Vagina (tissue), 2 donors: Measurements from ENCODE around the gene GATB.

Experiments
- POLR2A ChIP-seq, 2 donors: fragments of 450-650 bp; IDR thresholded peaks; one replicate each; pipeline ENCODE4 v1.6.1; 2017; ENCODE audit warnings: antibody characterized with exemption in 2 of 2, mild to moderate bottlenecking in 2 of 2, moderate library complexity in 2 of 2
- POLR2AphosphoS5 ChIP-seq, 2 donors: sonication (generic); formaldehyde crosslinking; IDR thresholded peaks; one replicate each; pipeline ENCODE4 v1.9.0; 2017; ENCODE audit warnings: antibody characterized with exemption in 2 of 2, mild to moderate bottlenecking in 2 of 2, low read depth in 1 of 2; ENCODE audit not compliant: insufficient read depth in 1 of 2
- TF ChIP-seq, protein P1 (sequence below), 3 experiments: fragments of 450-650 bp in 2 of 3; fragments of 200-600 bp in 1 of 3; sonication (generic) in 1 of 3; IDR thresholded peaks; one replicate each; pipeline ENCODE4 v1.5.1; 2017 to 2019; ENCODE audit warnings: antibody characterized with exemption in 3 of 3, mild to moderate bottlenecking in 2 of 3, moderate library complexity in 2 of 3

DNA sequence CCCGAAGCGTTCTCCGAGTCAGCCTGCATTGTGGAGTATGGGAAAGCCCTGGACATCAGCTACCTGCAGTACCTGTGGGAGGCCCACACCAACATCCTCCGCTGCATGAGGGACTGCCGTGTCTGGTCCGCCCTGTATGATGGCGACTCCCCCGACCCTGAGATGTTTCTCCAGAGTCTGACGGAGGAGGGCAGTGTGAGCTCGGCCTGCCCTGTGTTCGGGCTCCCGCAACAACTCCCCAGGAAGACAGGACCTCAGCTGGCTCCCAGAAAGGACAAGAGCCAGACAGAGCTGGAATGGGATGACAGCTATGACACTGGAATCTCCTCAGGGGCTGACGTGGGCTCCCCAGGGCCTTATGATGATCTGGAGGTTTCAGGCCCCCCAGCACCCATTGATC, 111.3 kb downstream of the GATB start:
- TF ChIP-seq, protein P1, sequence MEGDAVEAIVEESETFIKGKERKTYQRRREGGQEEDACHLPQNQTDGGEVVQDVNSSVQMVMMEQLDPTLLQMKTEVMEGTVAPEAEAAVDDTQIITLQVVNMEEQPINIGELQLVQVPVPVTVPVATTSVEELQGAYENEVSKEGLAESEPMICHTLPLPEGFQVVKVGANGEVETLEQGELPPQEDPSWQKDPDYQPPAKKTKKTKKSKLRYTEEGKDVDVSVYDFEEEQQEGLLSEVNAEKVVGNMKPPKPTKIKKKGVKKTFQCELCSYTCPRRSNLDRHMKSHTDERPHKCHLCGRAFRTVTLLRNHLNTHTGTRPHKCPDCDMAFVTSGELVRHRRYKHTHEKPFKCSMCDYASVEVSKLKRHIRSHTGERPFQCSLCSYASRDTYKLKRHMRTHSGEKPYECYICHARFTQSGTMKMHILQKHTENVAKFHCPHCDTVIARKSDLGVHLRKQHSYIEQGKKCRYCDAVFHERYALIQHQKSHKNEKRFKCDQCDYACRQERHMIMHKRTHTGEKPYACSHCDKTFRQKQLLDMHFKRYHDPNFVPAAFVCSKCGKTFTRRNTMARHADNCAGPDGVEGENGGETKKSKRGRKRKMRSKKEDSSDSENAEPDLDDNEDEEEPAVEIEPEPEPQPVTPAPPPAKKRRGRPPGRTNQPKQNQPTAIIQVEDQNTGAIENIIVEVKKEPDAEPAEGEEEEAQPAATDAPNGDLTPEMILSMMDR (IDR thresholded peaks at IDR 0.05) = no peak
- TF ChIP-seq POLR2A (IDR thresholded peaks at IDR 0.05) (no peak), POLR2AphosphoS5 (IDR thresholded peaks at IDR 0.05; ENCODE audit: insufficient read depth in 1 of 2, low read depth in 1 of 2) (no peak)
